OCI-LY3 (cell line): Measurements from ENCODE around the gene BBX.

Experiments
- H2AFZ ChIP-seq: fragments of 200-600, 300-600 bp; shearing (Covaris generic); 2 replicates; pipeline ENCODE4 v1.6.0; 2014; ENCODE audit warnings: antibody characterized with exemption, low read depth, low read length
- H3K27ac ChIP-seq: fragments of 200-600, 300-600 bp; sonication (generic); 2 replicates; pipeline ENCODE4 v1.5.1; 2014; ENCODE audit warnings: mild to moderate bottlenecking, low read length, moderate library complexity, mixed read lengths
- H3K27me3 ChIP-seq: fragments of 200-600, 300-600 bp; sonication (generic); 2 replicates; pipeline ENCODE4 v1.6.1; 2014; ENCODE audit warnings: low read depth, low read length, mixed read lengths
- H3K36me3 ChIP-seq: fragments of 200-600, 300-600 bp; sonication (generic); replicated peaks from 2 replicates; pipeline ENCODE3; 2014; ENCODE audit warnings: low read depth, low read length, mixed read lengths
- H3K4me1 ChIP-seq: fragments of 300-600, 200-600 bp; sonication (generic); 2 replicates; pipeline ENCODE4 v1.6.1; 2014; ENCODE audit warnings: low read length, mixed read lengths
- H3K4me2 ChIP-seq: fragments of 200-600, 300-600 bp; sonication (generic); 2 replicates; pipeline ENCODE4 v1.6.1; 2014; ENCODE audit warnings: low read length, mixed read lengths
- H3K4me3 ChIP-seq: fragments of 300-600, 200-600 bp; sonication (generic); 2 replicates; pipeline ENCODE4 v1.5.1; 2014; ENCODE audit warnings: antibody characterized with exemption, mild to moderate bottlenecking, low read length, moderate library complexity
- H3K79me2 ChIP-seq: fragments of 300-600, 200-600 bp; shearing (Covaris generic); 2 replicates; pipeline ENCODE4 v1.6.1; 2014; ENCODE audit warnings: mild to moderate bottlenecking, low read length, mixed read lengths
- H3K9ac ChIP-seq: fragments of 300-600, 200-600 bp; shearing (Covaris generic); 2 replicates; pipeline ENCODE4 v1.6.0; 2014; ENCODE audit warnings: mild to moderate bottlenecking, low read length, moderate library complexity
- H3K9me3 ChIP-seq: fragments of 200-600, 300-600 bp; shearing (Covaris generic); 2 replicates; pipeline ENCODE4 v1.6.1; 2014; ENCODE audit warnings: low read length, mixed read lengths; ENCODE audit not compliant: insufficient read depth
- H4K20me1 ChIP-seq: fragments of 200-600, 300-600 bp; sonication (generic); 2 replicates; pipeline ENCODE4 v1.6.1; 2016; ENCODE audit warnings: low read length, mixed read lengths; ENCODE audit not compliant: insufficient read depth
- CTCF ChIP-seq: fragments of 200-600, 300-600 bp; sonication (generic); IDR thresholded peaks from 2 replicates; pipeline ENCODE4 v1.5.1; 2014; ENCODE audit warnings: antibody characterized with exemption, low read length, low read depth
- EZH2phosphoT487 ChIP-seq: fragments of 200-600 bp; shearing (Covaris generic); IDR thresholded peaks from 2 replicates; pipeline ENCODE4 v1.6.1; 2018; ENCODE audit warnings: antibody characterized with exemption, mixed run types, low read depth

The BBX gene

GRCh38 chr3:107816107-107816506 lies 293.3 kb downstream of the BBX start:
- TF ChIP-seq CTCF: no peak
- no peak for TF ChIP-seq EZH2phosphoT487
- H3K4me1 ChIP-seq: no peaks in the 10 kb centered on the region
- no peak overlapping the region for H2AFZ ChIP-seq
- H3K4me2 ChIP-seq: no peak overlapping the region
- H3K36me3 ChIP-seq: no peaks in the 10 kb centered on the region
- H3K4me3 ChIP-seq: no peak overlapping the region
- no peak overlapping the region for H3K27ac ChIP-seq
- H3K79me2 ChIP-seq: no peaks in the 10 kb centered on the region
- H4K20me1 ChIP-seq: no peaks in the 10 kb centered on the region
- no peak overlapping the region for H3K9ac ChIP-seq
- no peaks in the 10 kb centered on the region for H3K9me3 ChIP-seq
- H3K27me3 ChIP-seq: no peaks in the 10 kb centered on the region

GRCh38 chr3:107817076-107817475 lies 294.3 kb downstream of the BBX start:
- Histone ChIP-seq H3K79me2 (no peaks in the 10 kb centered on the region), H3K27me3 (no peaks in the 10 kb centered on the region), H3K9ac (no peak overlapping the region), H3K27ac (no peak overlapping the region), H3K4me2 (no peak overlapping the region), H2AFZ (no peak overlapping the region), H4K20me1 (no peaks in the 10 kb centered on the region), H3K4me1 (no peaks in the 10 kb centered on the region), H3K36me3 (no peaks in the 10 kb centered on the region), H3K9me3 (no peaks in the 10 kb centered on the region), H3K4me3 (no peak overlapping the region)
- TF ChIP-seq EZH2phosphoT487 (no peak), CTCF (no peak)

- TF ChIP-seq EZH2phosphoT487 (no peak), CTCF (no peak)
- Histone ChIP-seq H3K9me3 (no peaks in the 10 kb centered on the region), H3K79me2 (no peaks in the 10 kb centered on the region), H3K9ac (no peak overlapping the region), H3K4me3 (no peak overlapping the region), H3K4me2 (no peak overlapping the region), H3K27ac (no peak overlapping the region), H3K4me1 (no peaks in the 10 kb centered on the region), H4K20me1 (no peaks in the 10 kb centered on the region), H2AFZ (no peak overlapping the region), H3K36me3 (no peaks in the 10 kb centered on the region), H3K27me3 (no peaks in the 10 kb centered on the region)
These were observed 295.3 kb downstream of the BBX start for GRCh38 chr3:107818025-107818424.

- no peak overlapping the region for H2AFZ ChIP-seq
- H3K4me3 ChIP-seq: no peak overlapping the region
- no peak overlapping the region for H3K9ac ChIP-seq
- no peaks in the 10 kb centered on the region for H3K79me2 ChIP-seq
- H3K27me3 ChIP-seq: no peaks in the 10 kb centered on the region
- no peaks in the 10 kb centered on the region for H3K9me3 ChIP-seq
- H3K27ac ChIP-seq: no peak overlapping the region
- no peaks in the 10 kb centered on the region for H3K36me3 ChIP-seq
- H4K20me1 ChIP-seq: no peaks in the 10 kb centered on the region
- H3K4me2 ChIP-seq: no peak overlapping the region
- no peaks in the 10 kb centered on the region for H3K4me1 ChIP-seq
- TF ChIP-seq CTCF: no peak
- TF ChIP-seq EZH2phosphoT487: no peak
These were observed 296.9 kb downstream of the BBX start for GRCh38 chr3:107819656-107820055.
